IMR-90 (cell line): ENCODE measurements around the gene SLC9A9. TPM values are rescaled to one million over a fixed set of nuclear protein-coding genes. Genes with fewer than 3 reads are reported as not detected.

Source experiments
- ATAC-seq: fragments of 200-7000 bp; cut with Tn5 transposase; 2 replicates; pipeline ENCODE4 v1.9.1; 2020; ENCODE audit warnings: low read depth, mild to moderate bottlenecking, moderate library complexity
- BruUV-seq: library from RNA; stranded (reverse); fragments of 400-500 nt; replicated peaks from 2 replicates; lab custom pipeline; 2021; lab: Mats Ljungman, UMichigan
- CTCF ChIA-PET: fragments of 300-600 bp; formaldehyde crosslinking; extraction: SDS; loops from one replicate; lab custom pipeline; 2021; ENCODE audit warnings: antibody characterized with exemption; lab: Yijun Ruan, JAX
- POLR2A ChIA-PET: fragments of 300-600 bp; sonication (Branson Sonifier 250); formaldehyde crosslinking; loops from one replicate; lab custom pipeline; 2022; ENCODE audit warnings: antibody characterized with exemption; ENCODE audit not compliant: unreplicated experiment; lab: Charles Lee
- DNase-seq: peaks from one replicate; pipeline ENCODE4 v3.0.0; 2013
- H2AFZ ChIP-seq: replicated peaks from 2 replicates; pipeline ENCODE3; 2013; ENCODE audit warnings: low read length, mild to moderate bottlenecking; ENCODE audit not compliant: poor library complexity
- H2AK5ac ChIP-seq: 2 replicates; pipeline ENCODE4 v1.6.1; 2013; ENCODE audit warnings: low read depth, low read length, inconsistent platforms
- H2AK9ac ChIP-seq: replicated peaks from 2 replicates; pipeline ENCODE3; 2013; ENCODE audit warnings: mild to moderate bottlenecking, low read depth, low read length, moderate library complexity; ENCODE audit not compliant: poor library complexity
- H2BK120ac ChIP-seq: 2 replicates; pipeline ENCODE4 v1.6.1; 2013; ENCODE audit warnings: low read depth, low read length, inconsistent platforms
- H2BK15ac ChIP-seq: 3 replicates; pipeline ENCODE4 v1.6.1; 2013; ENCODE audit warnings: low read depth, low read length, inconsistent platforms
- H2BK20ac ChIP-seq: 2 replicates; pipeline ENCODE4 v1.6.1; 2013; ENCODE audit warnings: low read depth, mild to moderate bottlenecking, inconsistent platforms, low read length, moderate library complexity
- H2BK5ac ChIP-seq: 2 replicates; pipeline ENCODE4 v1.6.1; 2013; ENCODE audit warnings: mild to moderate bottlenecking, low read depth, low read length, inconsistent platforms; ENCODE audit not compliant: poor library complexity, severe bottlenecking
- H3K14ac ChIP-seq: replicated peaks from 2 replicates; pipeline ENCODE4 v1.6.1; 2013; ENCODE audit warnings: low read depth, low read length, inconsistent platforms
- H3K18ac ChIP-seq: 2 replicates; pipeline ENCODE4 v1.6.1; 2013; ENCODE audit warnings: low read depth, low read length, control low read depth
- H3K23ac ChIP-seq: 2 replicates; pipeline ENCODE4 v1.6.1; 2013; ENCODE audit warnings: low read depth, low read length, inconsistent platforms
- H3K27ac ChIP-seq: 2 replicates; pipeline ENCODE4 v1.5.1; 2013; ENCODE audit warnings: mild to moderate bottlenecking, control low read depth, low read length; ENCODE audit not compliant: insufficient read depth
- H3K27me3 ChIP-seq: 2 replicates; pipeline ENCODE4 v1.6.1; 2013; ENCODE audit warnings: low read length; ENCODE audit not compliant: control insufficient read depth, insufficient read depth
- H3K36me3 ChIP-seq: 2 replicates; pipeline ENCODE4 v1.6.1; 2013; ENCODE audit warnings: low read length, mixed read lengths; ENCODE audit not compliant: control insufficient read depth, insufficient read depth
- H3K4ac ChIP-seq: 2 replicates; pipeline ENCODE4 v1.6.1; 2013; ENCODE audit warnings: low read depth, low read length, inconsistent platforms
- H3K4me1 ChIP-seq: 2 replicates; pipeline ENCODE4 v1.6.1; 2013; ENCODE audit warnings: low read length, mixed read lengths; ENCODE audit not compliant: control insufficient read depth, insufficient read depth
- H3K4me2 ChIP-seq: 2 replicates; pipeline ENCODE4 v1.6.1; 2013; ENCODE audit warnings: low read depth, mild to moderate bottlenecking, control low read depth, low read length, moderate library complexity
- H3K4me3 ChIP-seq: 2 replicates; pipeline ENCODE4 v1.5.1; 2013; ENCODE audit warnings: low read depth, mild to moderate bottlenecking, control low read depth, low read length, moderate library complexity; ENCODE audit not compliant: insufficient read depth
- H3K56ac ChIP-seq: 2 replicates; pipeline ENCODE4 v1.6.1; 2013; ENCODE audit warnings: low read length, inconsistent platforms; ENCODE audit not compliant: insufficient read depth; ENCODE audit errors: extremely low read depth
- H3K79me1 ChIP-seq, 2 experiments: 2 replicates each; pipeline ENCODE4 v1.6.1; 2013; ENCODE audit warnings: low read length in 2 of 2, inconsistent platforms in 1 of 2, low read depth in 1 of 2
- H3K9ac ChIP-seq: 2 replicates; pipeline ENCODE4 v1.6.1; 2013; ENCODE audit warnings: low read depth, low read length, control low read depth
- H3K9me1 ChIP-seq: 2 replicates; pipeline ENCODE4 v1.6.1; 2013; ENCODE audit warnings: low read length, inconsistent platforms; ENCODE audit not compliant: insufficient read depth
- H3K9me3 ChIP-seq: 2 replicates; pipeline ENCODE4 v1.6.1; 2013; ENCODE audit warnings: low read length; ENCODE audit not compliant: control insufficient read depth, insufficient read depth
- H4K20me1 ChIP-seq: 2 replicates; pipeline ENCODE4 v1.6.1; 2013; ENCODE audit warnings: low read length, inconsistent platforms; ENCODE audit not compliant: insufficient read depth
- H4K5ac ChIP-seq: 2 replicates; pipeline ENCODE4 v1.6.1; 2013; ENCODE audit warnings: mild to moderate bottlenecking, low read depth, low read length, control low read depth
- H4K8ac ChIP-seq, 2 experiments: 2 replicates each; pipeline ENCODE4 v1.6.1; 2013; ENCODE audit warnings: low read depth in 2 of 2, low read length in 2 of 2, control low read depth in 1 of 2, inconsistent platforms in 1 of 2
- H4K91ac ChIP-seq: 2 replicates; pipeline ENCODE4 v1.6.1; 2013; ENCODE audit warnings: low read depth, low read length, inconsistent platforms; ENCODE audit not compliant: insufficient read depth
- MAZ ChIP-seq: IDR thresholded peaks from 2 replicates; pipeline ENCODE4 v1.6.1; 2012; ENCODE audit warnings: low read depth, mild to moderate bottlenecking, low read length, improper control_type of control experiment, moderate library complexity, borderline replicate concordance
- SMC3 ChIP-seq: fragments of 150-350 bp; IDR thresholded peaks from 2 replicates; pipeline ENCODE4 v1.6.1; 2016; ENCODE audit warnings: low read depth, mild to moderate bottlenecking, antibody characterized with exemption, low read length, moderate library complexity
- WGBS, 2 experiments: methylation state at CpG; one replicate each; pipeline versions ENCODE4 v1.1.5 to v1.1.7; 2013; ENCODE audit warnings: missing lambda C conversion rate in 2 of 2; ENCODE audit not compliant: insufficient read length in 1 of 2; ENCODE audit errors: extremely low coverage in 2 of 2; 5-methylcytosine and 5-hydroxymethylcytosine counted together
- dilution Hi-C: fragments of 300-500 bp; cut with HindIII; formaldehyde crosslinking; loops from one replicate; pipeline ENCODE4 v1.14.3; 2018; ENCODE audit warnings: low sequenced_read_pairs; ENCODE audit not compliant: unreplicated experiment
- in situ Hi-C: fragments of 300-500 bp; cut with MboI; formaldehyde crosslinking; loops from 3 replicates; pipeline ENCODE4 v1.14.3; 2019; ENCODE audit warnings: low sequenced_read_pairs, inconsistent platforms, mixed read lengths
- intact Hi-C: fragments of 100-400 bp; cut with micrococcal nuclease; formaldehyde crosslinking; loops from 2 replicates; pipeline ENCODE4 v1.10.0; 2022
- polyA plus RNA-seq, 3 experiments: library from polyadenylated mRNA; depleted of rRNA; stranded (reverse); fragments of >200 nt; gene quantifications; 2 replicates each; pipeline ENCODE4 v1.2.3, GENCODE V29; 2012; ENCODE audit warnings: low replicate concordance in 1 of 3
- total RNA-seq: library from RNA; depleted of rRNA; stranded (reverse); fragments of >200 nt; gene quantifications from 2 replicates; pipeline ENCODE4 v1.2.3, GENCODE V29; 2012

SLC9A9 gene
- total and polyA plus RNA-seq, 2 of the 4 experiments (the other 2 are of a cell fraction): 1.4 to 2.3 TPM

- Histone ChIP-seq H2AK5ac (no peak overlapping the region), H2BK5ac (no peak overlapping the region), H4K20me1 (no peaks in the 10 kb centered on the region), H2BK15ac (no peak overlapping the region), H3K4me3 (no peak overlapping the region), H3K4ac (no peak overlapping the region), H3K23ac (no peak overlapping the region), H2BK20ac (no peak overlapping the region), H3K14ac (no peak overlapping the region), H2BK120ac (no peak overlapping the region), H4K5ac (no peak overlapping the region), H3K9ac (no peak overlapping the region), H3K18ac (no peak overlapping the region), H3K27ac (no peak overlapping the region), H3K36me3 (no peaks in the 10 kb centered on the region), H4K91ac (no peak overlapping the region), H3K4me1 (no peaks in the 10 kb centered on the region; the same call in 1 of the 2 replicates), H3K27me3 (no peaks in the 10 kb centered on the region), H3K79me1 (no peaks in the 10 kb centered on the region), H2AFZ (no peak overlapping the region), H3K9me3 (no peaks in the 10 kb centered on the region), H4K8ac (no peak overlapping the region), H3K9me1 (no peaks in the 10 kb centered on the region), H3K56ac (no peak overlapping the region), H2AK9ac (no peak overlapping the region), H3K4me2 (no peak overlapping the region)
- ChIA-PET CTCF (no interaction called here), POLR2A (no interaction called here)
- no peak for ATAC-seq
- no TSS peak for BruUV-seq
- no CpG with 5 or more reads among the region's 1 CpG for WGBS, 2 experiments
- intact Hi-C loops: no loop called here
- dilution Hi-C loops: no loop called here
- in situ Hi-C loops: no loop called here
- DNase-seq: no peak
- no peak for TF ChIP-seq SMC3
- no peak for TF ChIP-seq MAZ
Measured at GRCh38 chr3:143764840-143765239, 83.4 kb downstream of the SLC9A9 start.
